HepG2 (cell line): Measurements from ENCODE around the gene ARFGAP2. TPM values are rescaled to one million over a fixed set of nuclear protein-coding genes. Genes with fewer than 3 reads are reported as not detected.
"Not testable (repeated sequence)": the region's sequence is repeated elsewhere in the genome, so short reads cannot be mapped to it uniquely, and the experiment has no call there.

Experiments
- FOXK1 ChIP-seq: sonication (generic); formaldehyde crosslinking; IDR thresholded peaks from 2 replicates; pipeline ENCODE4 v1.4.0; 2020; ENCODE audit warnings: low read depth, missing genetic modification reagents, borderline replicate concordance
- HDAC1 ChIP-seq: sonication (generic); formaldehyde crosslinking; IDR thresholded peaks from 2 replicates; pipeline ENCODE4 v1.5.1; 2020; ENCODE audit warnings: mild to moderate bottlenecking, missing genetic modification reagents
- KDM6A ChIP-seq: IDR thresholded peaks from 2 replicates; pipeline ENCODE4 v1.6.1; 2016; ENCODE audit warnings: low read depth
- KLF16 ChIP-seq, 2 experiments: sonication (generic) in 1 of 2; formaldehyde crosslinking in 1 of 2; IDR thresholded peaks; 2 replicates each; pipeline versions ENCODE4 v1.6.1 to v1.8.0; 2016 to 2023; ENCODE audit warnings: missing genetic modification reagents in 2 of 2, missing compliant biosample characterization in 1 of 2
- MIER3 ChIP-seq: IDR thresholded peaks from 2 replicates; pipeline ENCODE4 v1.6.1; 2016; ENCODE audit warnings: missing compliant biosample characterization, borderline replicate concordance
- NONO ChIP-seq, 2 experiments: fragments of 450-650 bp in 1 of 2; sonication (generic) in 1 of 2; formaldehyde crosslinking in 1 of 2; IDR thresholded peaks in 1 of 2; conservative IDR thresholded peaks in 1 of 2; 2 replicates each; pipeline versions ENCODE4 v1.6.1 to v1.8.0; 2017 to 2022; ENCODE audit warnings: mild to moderate bottlenecking in 1 of 2, missing genetic modification reagents in 1 of 2, moderate library complexity in 1 of 2
- TGIF2 ChIP-seq: IDR thresholded peaks from 2 replicates; pipeline ENCODE4 v1.6.1; 2016; ENCODE audit warnings: control low read depth, missing compliant biosample characterization
- ZNF230 ChIP-seq: sonication (generic); formaldehyde crosslinking; IDR thresholded peaks from 2 replicates; pipeline ENCODE4 v1.4.0; 2020; ENCODE audit warnings: mild to moderate bottlenecking, missing genetic modification reagents
- ZNF614 ChIP-seq: IDR thresholded peaks from 2 replicates; pipeline ENCODE4 v1.6.1; 2018; ENCODE audit warnings: missing biosample characterization, missing genetic modification reagents, inconsistent platforms, borderline replicate concordance
- ZSCAN21 ChIP-seq: sonication (generic); formaldehyde crosslinking; IDR thresholded peaks from 2 replicates; pipeline ENCODE4 v1.8.0; 2022; ENCODE audit warnings: mild to moderate bottlenecking, missing genetic modification reagents, moderate library complexity, borderline replicate concordance
- ZSCAN31 ChIP-seq: sonication (generic); formaldehyde crosslinking; IDR thresholded peaks from 2 replicates; pipeline ENCODE4 v1.5.0; 2020; ENCODE audit warnings: low read depth, mild to moderate bottlenecking, missing genetic modification reagents
- polyA plus RNA-seq, 8 experiments: library from polyadenylated mRNA; depleted of rRNA in 3 of 8; stranded (reverse) in 7 of 8; unstranded in 1 of 8; fragments of >200 nt; fragmentation: Illumina TruSeq in 4 of 8; extraction: Trizol in 4 of 8; gene quantifications; 2 replicates each; pipeline versions ENCODE4 v1.2.1 to v1.2.3, GENCODE V29; 2011 to 2016; ENCODE audit warnings: low read depth in 4 of 8, missing spikeins in 1 of 8, mixed read lengths in 1 of 8; ENCODE audit not compliant: insufficient read depth in 1 of 8
- total RNA-seq, 5 experiments: library from RNA; depleted of rRNA; stranded (reverse); fragments of >200 nt; fragmentation: Illumina TruSeq; extraction: Trizol; gene quantifications; 2 replicates each; pipeline ENCODE4 v1.2.3, GENCODE V29; 2016; ENCODE audit warnings: low read depth in 1 of 5
- TF ChIP-seq, protein P1 (sequence below): sonication (generic); formaldehyde crosslinking; IDR thresholded peaks from 2 replicates; pipeline ENCODE4 v1.5.1; 2020; ENCODE audit warnings: mild to moderate bottlenecking, missing genetic modification reagents, moderate library complexity
- TF ChIP-seq, protein P2 (sequence below): sonication (generic); formaldehyde crosslinking; IDR thresholded peaks from 2 replicates; pipeline ENCODE4 v1.9.0; 2022; ENCODE audit warnings: missing genetic modification reagents, mild to moderate bottlenecking, borderline replicate concordance
- TF ChIP-seq, protein P3 (sequence below): sonication (generic); formaldehyde crosslinking; IDR thresholded peaks from 2 replicates; pipeline ENCODE4 v1.5.0; 2020; ENCODE audit warnings: missing genetic modification reagents

The ARFGAP2 gene
- total and polyA plus RNA-seq, 2 of the 13 experiments (the other 11 are each of a cell fraction or from before 2014, with no cell fraction given): 32.3 to 75.3 TPM

- TF ChIP-seq, protein P1, sequence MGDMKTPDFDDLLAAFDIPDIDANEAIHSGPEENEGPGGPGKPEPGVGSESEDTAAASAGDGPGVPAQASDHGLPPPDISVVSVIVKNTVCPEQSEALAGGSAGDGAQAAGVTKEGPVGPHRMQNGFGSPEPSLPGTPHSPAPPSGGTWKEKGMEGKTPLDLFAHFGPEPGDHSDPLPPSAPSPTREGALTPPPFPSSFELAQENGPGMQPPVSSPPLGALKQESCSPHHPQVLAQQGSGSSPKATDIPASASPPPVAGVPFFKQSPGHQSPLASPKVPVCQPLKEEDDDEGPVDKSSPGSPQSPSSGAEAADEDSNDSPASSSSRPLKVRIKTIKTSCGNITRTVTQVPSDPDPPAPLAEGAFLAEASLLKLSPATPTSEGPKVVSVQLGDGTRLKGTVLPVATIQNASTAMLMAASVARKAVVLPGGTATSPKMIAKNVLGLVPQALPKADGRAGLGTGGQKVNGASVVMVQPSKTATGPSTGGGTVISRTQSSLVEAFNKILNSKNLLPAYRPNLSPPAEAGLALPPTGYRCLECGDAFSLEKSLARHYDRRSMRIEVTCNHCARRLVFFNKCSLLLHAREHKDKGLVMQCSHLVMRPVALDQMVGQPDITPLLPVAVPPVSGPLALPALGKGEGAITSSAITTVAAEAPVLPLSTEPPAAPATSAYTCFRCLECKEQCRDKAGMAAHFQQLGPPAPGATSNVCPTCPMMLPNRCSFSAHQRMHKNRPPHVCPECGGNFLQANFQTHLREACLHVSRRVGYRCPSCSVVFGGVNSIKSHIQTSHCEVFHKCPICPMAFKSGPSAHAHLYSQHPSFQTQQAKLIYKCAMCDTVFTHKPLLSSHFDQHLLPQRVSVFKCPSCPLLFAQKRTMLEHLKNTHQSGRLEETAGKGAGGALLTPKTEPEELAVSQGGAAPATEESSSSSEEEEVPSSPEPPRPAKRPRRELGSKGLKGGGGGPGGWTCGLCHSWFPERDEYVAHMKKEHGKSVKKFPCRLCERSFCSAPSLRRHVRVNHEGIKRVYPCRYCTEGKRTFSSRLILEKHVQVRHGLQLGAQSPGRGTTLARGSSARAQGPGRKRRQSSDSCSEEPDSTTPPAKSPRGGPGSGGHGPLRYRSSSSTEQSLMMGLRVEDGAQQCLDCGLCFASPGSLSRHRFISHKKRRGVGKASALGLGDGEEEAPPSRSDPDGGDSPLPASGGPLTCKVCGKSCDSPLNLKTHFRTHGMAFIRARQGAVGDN (CRISPR knock-in tag): peak; percentile 87
- TF ChIP-seq ZNF230 (CRISPR knock-in tag): 0 out of 2 replicates have a peak, but pooled peaks have one; percentile 44
- peak; percentile 67; the same call in 1 of the 2 replicates for TF ChIP-seq HDAC1 (CRISPR knock-in tag)
- TF ChIP-seq, protein P2, sequence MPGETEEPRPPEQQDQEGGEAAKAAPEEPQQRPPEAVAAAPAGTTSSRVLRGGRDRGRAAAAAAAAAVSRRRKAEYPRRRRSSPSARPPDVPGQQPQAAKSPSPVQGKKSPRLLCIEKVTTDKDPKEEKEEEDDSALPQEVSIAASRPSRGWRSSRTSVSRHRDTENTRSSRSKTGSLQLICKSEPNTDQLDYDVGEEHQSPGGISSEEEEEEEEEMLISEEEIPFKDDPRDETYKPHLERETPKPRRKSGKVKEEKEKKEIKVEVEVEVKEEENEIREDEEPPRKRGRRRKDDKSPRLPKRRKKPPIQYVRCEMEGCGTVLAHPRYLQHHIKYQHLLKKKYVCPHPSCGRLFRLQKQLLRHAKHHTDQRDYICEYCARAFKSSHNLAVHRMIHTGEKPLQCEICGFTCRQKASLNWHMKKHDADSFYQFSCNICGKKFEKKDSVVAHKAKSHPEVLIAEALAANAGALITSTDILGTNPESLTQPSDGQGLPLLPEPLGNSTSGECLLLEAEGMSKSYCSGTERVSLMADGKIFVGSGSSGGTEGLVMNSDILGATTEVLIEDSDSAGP: peak; percentile 80
- TF ChIP-seq FOXK1 (CRISPR knock-in tag): 0 out of 2 replicates have a peak, but pooled peaks have one; percentile 21
- TF ChIP-seq ZSCAN21 (CRISPR knock-in tag): 0 out of 2 replicates have a peak, but pooled peaks have one; percentile 3
- TF ChIP-seq KDM6A (CRISPR knock-in tag): peak; percentile 32; the same call in 1 of the 2 replicates
- 0 out of 4 replicates have a peak, but pooled peaks of 1 of the 2 experiments have one; percentile 33 for TF ChIP-seq KLF16 (CRISPR knock-in tag; IDR thresholded peaks at IDR 0.05)
- TF ChIP-seq, protein P3, sequence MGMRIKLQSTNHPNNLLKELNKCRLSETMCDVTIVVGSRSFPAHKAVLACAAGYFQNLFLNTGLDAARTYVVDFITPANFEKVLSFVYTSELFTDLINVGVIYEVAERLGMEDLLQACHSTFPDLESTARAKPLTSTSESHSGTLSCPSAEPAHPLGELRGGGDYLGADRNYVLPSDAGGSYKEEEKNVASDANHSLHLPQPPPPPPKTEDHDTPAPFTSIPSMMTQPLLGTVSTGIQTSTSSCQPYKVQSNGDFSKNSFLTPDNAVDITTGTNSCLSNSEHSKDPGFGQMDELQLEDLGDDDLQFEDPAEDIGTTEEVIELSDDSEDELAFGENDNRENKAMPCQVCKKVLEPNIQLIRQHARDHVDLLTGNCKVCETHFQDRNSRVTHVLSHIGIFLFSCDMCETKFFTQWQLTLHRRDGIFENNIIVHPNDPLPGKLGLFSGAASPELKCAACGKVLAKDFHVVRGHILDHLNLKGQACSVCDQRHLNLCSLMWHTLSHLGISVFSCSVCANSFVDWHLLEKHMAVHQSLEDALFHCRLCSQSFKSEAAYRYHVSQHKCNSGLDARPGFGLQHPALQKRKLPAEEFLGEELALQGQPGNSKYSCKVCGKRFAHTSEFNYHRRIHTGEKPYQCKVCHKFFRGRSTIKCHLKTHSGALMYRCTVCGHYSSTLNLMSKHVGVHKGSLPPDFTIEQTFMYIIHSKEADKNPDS (CRISPR knock-in tag): 0 out of 2 replicates have a peak, but pooled peaks have one; percentile 47
- TF ChIP-seq ZSCAN31 (CRISPR knock-in tag): 0 out of 2 replicates have a peak, but pooled peaks have one; percentile 35
- TF ChIP-seq TGIF2: peak; percentile 35; the same call in 1 of the 2 replicates
- not testable (repeated sequence) for TF ChIP-seq NONO (IDR thresholded peaks at IDR 0.05)
- peak; percentile 49; the same call in 1 of the 2 replicates for TF ChIP-seq NONO (CRISPR knock-in tag; conservative IDR thresholded peaks at IDR 0.05)
- peak; percentile 49; the same call in 1 of the 2 replicates for TF ChIP-seq ZNF614 (CRISPR knock-in tag)
- 0 out of 2 replicates have a peak, but pooled peaks have one; percentile 57 for TF ChIP-seq MIER3
Measured at GRCh38 chr11:47118958-47119688, 57.6 kb downstream of the ARFGAP2 start (continued).
